GM04504 (cell line): ENCODE results near the gene CNIH2.

ENCODE experiments used
- DNase-seq: peaks from one replicate; pipeline ENCODE4 v3.0.0-alpha.2; 2012; ENCODE audit warnings: low read depth

CNIH2 gene

DNA sequence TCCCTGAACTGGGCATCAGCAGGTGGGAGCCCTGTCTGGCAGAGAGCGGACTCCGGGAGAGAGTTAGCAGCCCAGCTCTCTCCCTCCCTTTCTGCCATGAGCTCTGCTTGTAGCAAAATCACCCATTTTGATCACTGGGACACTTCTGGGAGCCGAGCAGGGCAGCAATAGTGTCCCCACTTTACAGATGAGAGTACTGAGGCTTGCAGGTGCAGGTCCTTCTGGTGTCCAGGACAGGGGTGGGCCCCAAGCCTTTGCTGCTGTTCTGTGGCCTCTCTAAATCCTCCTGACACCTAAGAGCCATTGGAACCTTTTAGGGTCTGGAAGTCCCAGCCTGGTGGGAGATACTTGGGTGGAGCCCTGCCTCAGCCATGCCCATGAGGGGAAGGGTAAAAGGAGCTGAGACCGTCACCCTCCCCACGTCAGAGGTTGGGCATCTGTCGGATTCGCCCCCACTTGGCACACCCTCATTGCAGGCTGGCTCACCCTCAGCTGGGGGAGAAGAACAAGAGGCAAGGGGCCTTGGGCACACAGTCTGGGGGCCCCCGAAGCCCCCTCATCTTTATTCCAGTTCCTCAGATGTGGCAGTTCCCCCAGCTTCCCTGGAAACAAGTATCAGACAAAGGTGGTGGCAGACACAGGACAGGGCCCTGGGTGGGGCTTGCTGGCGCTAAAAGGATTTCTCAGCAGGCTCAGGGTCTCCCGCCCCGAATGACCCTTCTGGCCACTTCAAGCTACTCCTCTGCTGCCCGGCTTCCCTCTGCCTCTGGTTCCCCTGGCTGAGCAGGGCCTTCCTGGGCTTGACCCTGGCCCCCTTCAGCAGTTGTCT lies 53.8 kb downstream of the CNIH2 start:
- no peak for DNase-seq

DNA sequence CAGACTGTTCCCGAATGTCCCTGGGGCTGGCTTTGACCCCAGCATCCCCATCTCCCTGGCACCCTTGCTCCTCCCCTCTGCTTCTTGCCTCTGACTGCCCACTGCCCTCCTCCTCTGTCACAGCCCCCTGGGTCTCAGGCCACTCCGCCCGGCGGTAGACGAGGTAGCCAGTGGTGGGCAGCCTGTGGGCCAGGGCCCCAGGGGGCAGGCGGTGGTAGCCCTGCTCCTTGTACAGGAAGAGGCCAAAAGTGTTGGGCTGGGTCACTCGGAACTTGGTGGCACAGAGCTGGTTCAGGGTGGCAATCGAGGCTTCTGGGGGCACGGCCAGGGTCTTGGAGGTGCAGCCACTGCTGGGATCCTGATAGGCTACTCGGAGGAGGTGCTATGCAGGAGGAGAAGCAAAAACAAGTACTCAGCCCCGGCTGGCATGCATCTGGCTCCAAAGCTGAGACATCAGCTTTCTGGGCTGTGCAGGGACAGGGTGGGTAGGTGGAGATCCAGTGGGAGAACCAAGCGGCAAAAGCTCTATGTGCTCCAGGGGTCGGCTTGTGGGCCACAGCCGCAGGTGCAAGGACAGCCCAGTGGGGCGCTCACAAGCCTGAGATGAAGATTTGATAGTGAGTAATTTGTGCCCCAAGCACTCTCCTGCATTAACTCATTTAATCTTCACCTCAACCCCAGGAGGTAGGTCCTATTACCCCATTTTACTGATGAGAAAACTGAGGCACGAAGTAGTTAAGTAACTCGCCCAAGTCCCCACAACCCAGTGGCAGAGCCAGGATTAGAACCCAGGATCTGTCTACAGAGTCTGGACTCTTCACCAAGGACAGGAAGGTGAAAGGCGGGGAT lies 54.6 kb downstream of the CNIH2 start:
- DNase-seq, result no peak

DNA sequence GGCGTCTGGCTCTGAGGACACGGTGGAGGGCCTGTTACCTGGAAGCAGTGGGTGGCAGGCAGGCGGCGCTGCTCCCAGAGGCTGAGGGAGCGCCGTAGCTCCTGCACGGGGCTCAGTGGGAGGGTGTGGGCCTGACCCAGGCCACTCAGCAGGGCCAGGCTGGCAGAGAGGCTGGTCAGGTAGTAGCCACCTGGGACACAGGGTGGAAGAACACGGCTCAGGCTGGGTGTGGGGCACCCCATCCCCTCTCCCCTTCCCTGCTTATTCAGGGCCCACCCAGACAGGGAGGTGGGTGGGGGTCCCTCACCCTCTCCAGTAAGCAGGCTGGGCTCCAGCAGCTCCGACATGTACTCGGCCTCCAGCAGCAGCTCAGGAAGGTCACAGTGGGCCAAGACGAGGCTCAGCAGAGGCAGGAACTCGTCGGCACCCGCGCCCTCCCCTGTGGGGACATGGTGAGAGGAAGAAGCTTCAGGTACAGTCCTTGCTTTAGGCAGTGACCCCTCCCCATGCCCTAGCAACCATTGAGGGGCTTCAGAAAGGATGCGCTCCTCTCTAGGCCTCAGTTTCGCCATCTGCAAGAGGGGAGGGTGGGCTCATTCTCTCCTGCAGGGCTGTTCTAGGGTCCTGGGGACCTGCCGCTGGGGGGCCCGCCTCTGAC lies 55.4 kb downstream of the CNIH2 start:
- DNase-seq, result no peak
